NCI-H1930 (cell line): ENCODE measurements around the gene CAMK4.

Experiments
- DNase-seq, 2 experiments: peaks; one replicate each; lab custom pipeline; 2025; lab: John Stamatoyannopoulos, UW

Gene CAMK4

GRCh38 chr5:111537141-111538024 lies 313.2 kb downstream of the CAMK4 start:
- no peak for DNase-seq
